NK-92 treated with Interleukin-12 subunit alpha and Interleukin-12 subunit beta, amount 100 ng/mL, for 24 hours (cell line): ENCODE measurements around the gene SMLR1.

Experiments
- DNase-seq: peaks from one replicate; lab custom pipeline; 2025; lab: John Stamatoyannopoulos, UW

SMLR1 gene

DNA sequence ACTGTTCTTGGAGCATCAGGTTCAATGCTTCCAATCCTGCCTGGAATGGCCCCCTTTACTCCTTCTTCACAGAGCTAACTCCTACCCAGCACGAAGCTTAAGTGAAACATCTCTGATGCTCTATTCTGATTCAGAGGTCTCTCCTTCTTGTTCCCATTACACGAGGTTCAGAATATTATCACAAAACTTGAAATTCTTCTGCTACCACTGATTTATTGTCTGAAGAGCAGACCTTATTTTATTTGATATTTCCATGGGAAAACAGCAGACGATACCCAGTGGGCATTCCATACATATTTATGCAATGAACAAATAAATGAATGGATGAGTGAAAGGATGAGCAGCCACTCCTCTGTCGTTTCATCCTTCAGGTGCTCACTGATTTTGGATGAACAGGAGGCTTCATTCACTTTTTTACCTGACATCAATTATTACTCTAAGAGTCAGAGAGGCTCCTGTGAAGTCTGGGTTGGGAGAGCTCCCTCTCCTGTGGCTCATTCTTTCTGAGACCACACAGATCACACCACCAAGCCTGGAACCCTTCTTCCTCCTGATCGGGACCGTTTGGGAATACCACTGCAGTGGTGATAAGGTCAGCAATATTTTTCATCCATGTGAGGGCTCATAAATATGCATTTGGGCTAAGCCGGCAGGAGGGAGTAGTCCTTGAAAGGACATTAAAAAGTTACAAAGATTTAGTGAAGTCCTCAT, 25.8 kb downstream of the SMLR1 start:
- DNase-seq, result no peak

DNA sequence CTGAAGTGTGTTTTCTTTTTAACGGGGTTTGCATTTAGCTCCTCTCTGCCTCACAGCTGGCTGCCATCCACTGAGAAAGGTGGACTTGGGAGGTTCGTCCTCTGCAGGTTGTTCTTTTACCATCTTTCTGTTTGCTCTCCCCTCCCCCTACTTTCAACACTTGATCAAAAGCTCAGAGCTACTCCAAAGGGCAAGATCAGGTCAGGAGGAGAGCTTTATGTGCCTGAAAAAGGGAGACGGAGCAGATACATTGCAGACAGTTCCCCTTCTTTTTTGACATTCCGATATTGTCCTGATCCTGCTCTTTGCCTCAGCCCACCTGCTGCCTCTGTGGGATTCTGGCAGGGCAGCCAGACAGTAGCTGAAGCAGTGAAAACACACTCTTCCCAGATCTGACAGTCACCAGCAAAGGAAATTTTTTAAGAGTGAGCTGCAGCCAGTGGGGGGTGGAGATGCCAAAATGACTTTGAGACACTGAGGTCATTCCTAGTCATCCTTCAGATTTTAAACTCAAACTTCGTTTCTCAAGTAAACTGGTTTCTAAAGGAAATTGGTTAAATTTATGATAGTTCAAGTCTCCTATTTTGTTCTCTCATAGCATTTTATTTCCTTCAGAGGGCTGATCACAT, 26.5 kb downstream of the SMLR1 start:
- no peak for DNase-seq

DNA sequence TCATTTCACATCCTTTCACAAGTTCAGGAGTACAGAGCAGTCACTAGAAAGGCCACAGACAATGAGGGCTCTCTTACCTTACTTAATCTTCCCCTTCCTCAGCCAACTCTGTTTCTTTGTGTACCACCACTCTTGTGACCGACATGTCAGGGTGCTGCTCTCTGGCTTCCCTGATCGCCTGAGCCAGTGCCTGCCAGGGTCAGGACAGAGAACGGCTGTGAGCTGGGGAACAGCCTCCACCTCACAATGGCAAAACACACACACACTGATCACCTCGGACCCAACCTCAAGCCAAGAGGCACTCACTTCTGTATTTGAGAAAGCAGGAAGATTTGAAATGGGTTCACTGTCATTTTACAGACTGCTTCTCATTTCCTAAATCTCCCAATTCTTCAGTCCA, 30.8 kb downstream of the SMLR1 start:
- DNase-seq, result no peak

DNA sequence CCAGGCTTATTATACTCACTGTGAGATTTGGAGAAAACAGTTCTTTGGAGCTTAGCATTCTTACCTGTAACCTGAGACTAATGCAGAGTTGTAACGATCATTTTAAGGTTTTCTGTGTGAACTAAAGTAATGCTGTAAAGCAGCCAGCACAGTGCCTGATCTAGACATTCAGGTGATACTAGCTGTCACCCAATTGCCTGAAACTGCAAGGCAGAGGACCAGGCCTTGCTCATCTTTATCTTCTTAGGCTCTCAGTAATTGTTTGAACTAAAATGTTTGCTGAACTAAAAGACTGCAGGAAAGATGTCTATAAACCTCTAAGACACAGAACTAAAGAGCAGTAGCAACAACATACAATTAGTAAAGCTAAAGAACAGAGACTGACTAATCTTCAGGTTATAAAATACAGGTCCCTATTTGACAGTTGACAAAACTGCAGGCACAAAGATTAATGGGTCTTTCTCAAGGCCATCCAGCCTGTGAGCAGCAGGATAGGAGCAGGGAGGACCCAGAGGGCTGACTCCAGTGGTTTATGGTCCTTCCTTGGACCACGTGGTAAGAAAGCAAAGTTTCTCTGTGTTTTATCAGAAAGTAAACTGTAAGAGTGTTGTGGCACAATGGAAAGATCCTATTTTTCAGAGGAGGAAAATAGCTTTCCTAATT, 31.4 kb downstream of the SMLR1 start:
- DNase-seq, result no peak

DNA sequence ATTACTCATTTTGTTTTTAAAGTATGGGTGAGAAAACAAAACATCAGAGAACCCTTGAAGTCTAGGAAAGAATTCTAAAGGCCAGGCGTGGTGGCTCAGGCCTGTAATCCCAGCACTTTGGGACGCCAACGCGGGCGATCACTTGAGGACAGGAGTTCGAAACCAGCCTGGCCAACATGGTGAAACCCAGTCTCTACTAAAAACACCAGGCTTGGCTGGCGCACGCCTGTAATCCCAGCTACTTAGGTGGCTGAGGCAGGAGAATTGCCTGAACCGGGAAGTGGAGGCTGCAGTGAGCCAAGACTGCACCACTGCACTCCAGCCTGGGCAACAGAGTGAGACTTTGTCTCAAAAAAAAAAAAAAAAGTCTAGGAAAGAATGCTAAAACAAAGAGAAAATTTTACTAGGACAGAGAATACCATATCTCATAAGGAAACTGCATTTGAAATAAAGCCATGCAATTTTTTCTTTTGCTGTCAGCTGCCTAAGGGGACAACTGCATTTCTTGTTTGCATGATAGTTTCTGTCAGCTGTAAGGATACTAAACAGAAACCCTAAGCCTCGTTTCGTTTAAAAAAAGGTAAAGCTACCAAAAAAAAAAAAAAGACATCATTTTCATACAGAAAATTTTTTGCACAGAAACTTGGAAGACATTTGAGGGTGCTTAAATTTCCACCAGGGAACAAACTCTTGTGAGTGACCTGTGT, 32.1 kb downstream of the SMLR1 start:
- DNase-seq, result no peak

DNA sequence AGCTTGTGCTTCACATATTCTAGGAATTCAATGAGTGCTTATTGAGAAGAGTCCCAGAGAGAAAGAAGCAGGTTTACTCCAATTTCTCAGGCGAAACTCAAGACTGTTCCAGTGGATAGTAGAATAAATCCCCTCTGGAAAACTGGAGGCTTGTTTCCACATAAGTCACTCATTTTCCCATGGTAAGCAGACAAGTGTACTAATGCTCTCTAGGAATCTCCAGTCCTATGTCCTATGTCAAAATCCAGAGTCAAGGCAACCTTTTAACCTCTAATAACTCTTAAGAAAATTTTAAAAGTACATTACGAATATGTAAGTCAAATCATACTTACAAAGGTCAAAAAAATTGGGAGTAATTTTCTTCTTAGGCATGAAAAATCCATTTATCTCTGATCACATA, 35.2 kb downstream of the SMLR1 start:
- no peak for DNase-seq

DNA sequence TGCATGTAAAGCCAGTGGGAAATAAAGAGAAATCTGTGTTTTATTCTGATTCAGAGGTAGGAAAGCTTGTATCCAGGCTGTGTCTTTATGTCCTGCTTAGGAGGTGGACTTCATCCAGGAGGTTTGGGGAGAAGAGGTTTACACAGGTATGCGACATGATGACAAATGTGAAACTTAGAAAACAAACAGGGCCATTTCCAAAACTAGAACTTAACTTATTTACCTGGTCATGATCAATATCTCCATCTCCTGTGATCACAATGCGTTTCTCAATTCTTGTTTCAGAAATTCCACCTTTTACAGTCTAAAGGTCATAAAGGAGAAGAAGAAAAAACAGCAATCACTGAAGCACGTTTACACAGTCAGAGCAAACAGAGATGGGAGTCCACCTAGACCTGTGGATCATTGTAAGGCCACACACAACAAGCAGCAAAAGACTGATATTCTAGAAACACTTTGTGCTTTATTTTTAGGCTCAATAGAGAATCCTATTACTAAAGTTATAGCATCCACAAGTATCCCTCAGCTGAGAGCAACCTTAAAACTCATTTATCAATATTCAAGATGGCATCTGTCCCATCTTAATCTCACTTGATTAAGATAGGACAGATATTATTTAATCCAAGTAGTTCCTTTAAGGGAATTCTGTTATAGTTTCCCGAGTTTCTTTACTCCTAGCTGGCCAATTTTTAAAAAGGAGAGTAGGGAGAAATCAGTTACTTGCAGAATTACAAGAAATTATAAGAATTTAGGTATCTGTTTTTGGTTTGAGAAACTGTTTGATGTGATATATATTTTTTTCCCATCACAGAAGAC, 36.4 kb downstream of the SMLR1 start:
- DNase-seq, result no peak

DNA sequence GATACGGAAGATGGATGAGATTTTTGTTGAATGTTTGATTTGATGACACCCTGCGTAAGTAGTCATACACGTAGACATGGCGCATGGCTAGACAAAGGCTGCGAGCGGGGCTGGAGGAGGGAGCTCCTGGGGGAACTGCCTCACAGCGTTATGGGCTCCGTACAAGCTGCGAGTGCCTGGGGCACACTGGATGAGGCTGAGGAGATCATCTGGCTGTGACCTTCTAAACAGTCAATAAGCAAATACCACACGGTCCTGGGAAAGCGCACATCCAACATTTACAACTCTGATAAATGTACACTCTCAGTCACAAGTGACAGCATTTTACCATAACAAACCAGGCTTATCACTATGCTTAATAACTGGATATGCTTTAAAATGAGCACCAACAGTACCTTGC, 37.1 kb downstream of the SMLR1 start:
- no peak for DNase-seq

DNA sequence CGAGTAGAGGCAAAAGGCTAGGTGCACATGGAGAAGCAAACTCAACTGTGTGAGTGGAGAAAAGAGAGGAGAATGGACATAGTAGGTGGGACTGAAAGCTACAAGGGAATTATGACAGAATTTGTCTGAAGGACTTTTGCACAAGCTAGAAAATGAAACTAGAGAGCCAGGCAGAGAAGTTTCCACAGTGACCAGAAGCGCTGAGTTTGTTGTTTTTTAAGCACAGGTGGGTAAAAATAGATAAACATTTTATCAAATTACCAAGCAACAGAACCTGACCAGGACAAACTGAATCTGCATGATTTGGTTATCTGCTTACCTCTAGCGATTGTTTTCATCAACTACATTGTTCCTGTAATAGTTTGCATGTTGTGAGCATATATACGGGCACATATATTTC, 38.6 kb downstream of the SMLR1 start:
- DNase-seq, result no peak

DNA sequence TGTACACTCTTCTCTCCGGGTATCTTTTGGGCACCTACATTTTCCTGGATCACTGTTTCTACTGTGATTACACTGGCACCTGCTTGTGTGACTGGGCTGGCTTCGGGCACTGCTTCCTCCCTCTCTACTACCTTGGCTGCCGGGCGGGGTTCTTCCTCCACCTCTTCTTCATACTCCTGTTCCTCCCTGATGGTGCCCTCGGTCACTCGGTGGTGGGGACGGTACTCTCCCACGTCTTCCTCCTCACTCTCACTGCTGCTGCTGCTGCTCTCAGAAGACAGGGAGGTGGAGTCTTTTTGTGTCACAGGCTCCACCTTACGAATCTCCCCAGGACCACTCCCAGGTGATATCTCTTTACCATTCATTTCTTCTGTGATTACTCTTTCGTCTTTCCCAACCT, 42.5 kb downstream of the SMLR1 start:
- DNase-seq, result no peak

DNA sequence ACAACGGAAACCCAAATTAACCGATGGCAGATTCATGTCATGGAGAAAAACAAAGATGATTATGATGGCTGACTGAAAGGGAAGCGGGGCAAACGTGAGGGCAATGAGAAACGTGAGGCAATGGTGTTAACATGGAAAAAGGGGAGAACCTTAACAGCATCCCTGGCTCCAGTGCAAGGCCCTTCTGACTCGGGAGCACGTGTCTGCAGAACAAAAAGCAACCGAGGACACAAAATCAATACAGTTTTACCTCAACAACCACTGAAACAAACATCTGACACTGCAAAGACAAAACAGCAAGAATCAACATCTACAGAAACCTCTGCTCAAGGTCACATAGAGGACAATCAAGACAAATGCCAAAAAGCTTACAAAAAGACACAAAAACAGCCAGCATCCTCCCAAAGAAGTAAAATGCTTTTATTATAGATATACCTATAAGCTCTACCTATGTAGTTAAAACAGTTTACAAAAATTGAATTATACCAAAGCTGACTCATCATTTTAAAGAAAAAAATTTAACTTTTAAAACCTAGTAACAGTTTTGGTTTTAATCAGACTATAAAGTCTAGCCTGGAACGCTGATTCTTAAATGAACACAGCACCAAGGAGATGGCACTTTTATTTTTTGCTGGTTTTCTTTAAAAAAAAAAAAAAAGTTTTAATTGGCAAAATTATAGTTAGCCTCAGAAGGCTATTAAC, 43.1 kb downstream of the SMLR1 start:
- DNase-seq, result no peak

DNA sequence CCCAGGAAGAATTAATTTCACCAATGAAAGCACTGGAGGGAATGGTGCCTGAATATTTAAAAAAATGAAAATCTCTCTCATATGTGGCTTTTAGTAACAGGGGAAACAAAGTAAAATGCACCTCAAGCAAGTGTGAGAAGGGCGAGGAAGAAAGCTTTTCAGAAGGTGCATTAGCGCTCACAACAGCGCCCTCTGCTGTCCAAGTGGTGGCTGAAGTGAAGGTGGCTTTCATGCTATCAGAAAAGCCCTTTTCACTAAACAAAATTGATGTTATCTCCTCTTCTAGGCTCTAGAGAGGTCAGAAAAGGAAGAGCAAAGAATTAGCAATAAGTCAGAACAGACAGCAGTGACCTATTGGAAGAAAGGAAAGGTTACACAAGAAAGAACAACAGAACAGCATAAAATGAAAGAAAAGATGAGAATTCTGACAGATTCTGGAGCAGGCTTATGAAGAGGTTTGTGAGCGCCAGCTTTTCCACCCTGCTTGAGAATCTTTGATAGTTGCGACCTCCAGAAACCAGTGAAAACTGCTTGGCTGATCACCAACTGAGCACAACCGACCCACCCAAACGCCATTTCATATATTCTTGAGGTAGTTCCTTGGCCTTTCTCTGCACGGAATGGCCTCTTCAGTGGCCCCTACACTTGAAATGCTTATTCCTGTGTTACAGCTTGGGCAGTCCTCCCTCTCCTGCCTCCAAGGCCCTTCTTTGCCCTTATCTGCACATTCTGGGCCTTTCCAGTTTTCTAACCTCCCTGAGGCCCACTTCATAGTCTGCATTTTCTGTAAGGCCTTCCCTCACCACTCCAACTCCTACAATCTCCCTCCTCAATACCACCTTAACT, 45.3 kb downstream of the SMLR1 start:
- peak; percentile 23 for DNase-seq

DNA sequence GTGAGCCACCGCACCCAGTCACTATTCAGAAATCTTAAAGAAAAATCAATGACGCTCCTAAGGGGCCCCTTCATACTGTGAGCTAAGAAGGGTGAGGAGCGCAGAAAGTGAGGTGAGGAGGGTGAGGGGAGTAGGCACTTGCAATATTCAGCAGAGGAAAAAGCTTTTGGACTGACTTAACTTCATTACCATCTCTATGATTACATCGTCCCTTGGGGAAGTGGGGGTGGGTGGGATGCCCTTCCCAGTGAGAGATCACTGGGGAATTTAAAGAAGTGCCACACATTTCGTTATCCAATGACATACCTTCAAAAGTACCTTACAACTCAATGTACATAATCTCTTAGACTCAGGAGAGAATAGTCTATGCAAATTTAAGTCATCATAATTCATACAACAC, 46.5 kb downstream of the SMLR1 start:
- no peak for DNase-seq

DNA sequence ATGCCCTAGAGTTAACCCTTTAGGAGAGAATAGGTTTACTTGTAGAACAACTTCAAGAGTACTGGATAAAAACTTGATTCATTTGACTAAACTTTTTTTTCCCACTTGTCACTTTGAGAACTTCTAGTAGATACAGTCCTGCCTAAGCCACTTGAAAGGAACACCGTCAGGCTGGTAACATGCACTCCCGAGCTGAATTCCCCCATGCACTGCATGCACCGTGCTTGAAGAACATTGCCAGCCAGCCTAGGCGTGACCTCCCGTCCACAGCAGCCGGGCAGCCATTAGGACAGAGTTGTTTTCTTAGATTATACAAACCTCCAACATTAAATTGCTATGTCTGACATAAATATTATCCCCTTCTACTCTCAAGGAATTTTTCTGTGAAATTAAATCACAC, 52.6 kb downstream of the SMLR1 start:
- DNase-seq, result no peak

DNA sequence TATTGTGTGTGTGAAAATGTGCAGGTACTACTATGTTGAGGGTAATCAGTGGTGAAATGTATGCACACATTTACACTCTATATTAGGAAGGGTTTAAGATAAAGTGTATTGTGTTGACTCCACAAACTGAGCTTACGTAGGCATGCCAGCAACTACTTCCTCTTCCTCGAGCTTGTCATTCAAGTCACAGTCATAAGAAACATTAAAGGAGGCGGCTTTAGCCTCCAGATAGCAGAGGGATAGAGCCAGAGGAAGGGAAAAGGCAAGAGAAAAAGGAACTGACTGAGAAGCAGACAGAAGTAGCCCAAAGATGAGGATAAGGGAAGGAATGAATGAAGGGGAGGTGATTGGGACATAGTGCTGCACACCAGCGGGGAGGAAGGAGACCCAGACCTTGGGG, 55.2 kb downstream of the SMLR1 start:
- DNase-seq, result no peak

DNA sequence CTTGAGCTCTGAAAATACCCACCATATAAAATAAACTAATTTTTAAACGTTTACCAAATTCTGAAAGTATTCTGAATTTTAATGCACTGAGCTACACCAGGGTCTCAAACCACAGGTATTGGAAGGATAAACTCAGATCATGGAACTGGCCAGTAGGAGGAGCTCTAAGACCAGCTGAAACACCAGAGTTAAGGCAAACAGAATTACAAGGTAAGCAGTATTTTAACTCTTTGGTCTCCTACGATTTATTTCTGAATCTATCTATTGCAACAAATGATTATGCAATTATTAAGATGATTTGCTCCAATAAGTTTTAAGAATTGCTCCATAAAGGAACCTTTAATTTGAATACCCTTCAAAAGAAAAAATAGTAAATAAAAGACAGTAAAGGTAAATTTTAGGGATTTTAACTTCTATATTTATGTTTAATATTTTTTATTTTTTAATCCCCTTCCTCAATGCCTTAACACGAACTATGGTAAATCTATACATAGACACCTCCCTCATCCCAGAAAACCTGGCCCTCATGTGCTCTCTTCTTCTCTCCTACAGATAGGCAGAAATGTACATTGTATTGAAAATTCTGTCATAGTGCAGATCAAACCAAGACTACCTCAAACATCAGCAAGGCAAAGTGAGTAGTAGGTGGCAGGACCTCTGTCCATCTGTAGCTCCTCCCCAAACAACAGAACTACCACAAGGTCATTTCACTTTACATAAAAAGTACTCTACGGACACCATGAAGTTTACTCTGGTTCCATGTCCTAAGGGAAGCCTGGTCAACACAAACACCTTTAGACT, 58.4 kb downstream of the SMLR1 start:
- DNase-seq, result peak; percentile 1
